ENCODE results near the gene GPD1. TPM values are rescaled to one million over a fixed set of nuclear protein-coding genes. Genes with fewer than 3 reads are reported as not detected.
"Not testable (repeated sequence)": the region's sequence is repeated elsewhere in the genome, so short reads cannot be mapped to it uniquely, and the experiment has no call there.

Gene GPD1
- total RNA-seq, 1 donor from 2014 or later = not detected

- peak; percentile 92 for DNase-seq
Observed at GRCh38 chr12:50074936-50075807, 28.6 kb upstream of the GPD1 start.

GRCh38 chr12:50075808-50076170 lies 28.0 kb upstream of the GPD1 start:
- DNase-seq = no peak

GRCh38 chr12:50077099-50077498 lies 26.7 kb upstream of the GPD1 start:
- DNase-seq = no peak

DNA sequence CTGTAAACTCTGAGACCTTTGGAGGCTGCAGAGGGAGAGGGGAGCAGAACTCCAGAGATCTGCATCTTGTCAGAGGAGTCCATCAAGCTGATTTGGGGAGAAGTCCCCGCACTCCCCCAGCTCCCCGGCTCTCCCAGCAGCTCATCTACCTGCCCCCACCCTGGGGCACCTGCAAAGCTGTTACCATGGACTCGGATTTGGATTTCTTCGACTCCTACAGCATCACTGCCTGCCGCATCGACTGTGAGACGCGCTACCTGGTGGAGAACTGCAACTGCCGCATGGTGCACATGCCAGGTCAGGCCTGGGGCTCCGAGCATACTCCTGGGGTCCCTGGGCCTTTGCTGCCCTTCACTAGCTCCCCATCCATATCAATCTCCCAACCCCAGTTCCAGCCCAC lies 25.5 kb upstream of the GPD1 start:
- no peak for DNase-seq

DNA sequence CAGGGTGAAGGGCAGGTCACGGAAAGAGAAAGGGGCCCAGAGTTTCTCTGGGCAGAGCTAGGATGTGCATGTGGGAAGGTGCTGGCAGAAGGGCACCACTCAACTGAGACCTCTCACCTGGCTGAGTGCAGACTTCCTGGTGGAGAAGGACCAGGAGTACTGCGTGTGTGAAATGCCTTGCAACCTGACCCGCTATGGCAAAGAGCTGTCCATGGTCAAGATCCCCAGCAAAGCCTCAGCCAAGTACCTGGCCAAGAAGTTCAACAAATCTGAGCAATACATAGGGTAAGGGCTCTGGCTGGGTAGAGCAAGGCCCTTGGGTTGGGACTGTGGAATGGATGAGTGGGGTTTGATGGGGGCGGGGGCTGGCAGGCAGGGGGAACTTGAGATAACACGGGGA lies 24.0 kb upstream of the GPD1 start:
- no peak for DNase-seq

DNA sequence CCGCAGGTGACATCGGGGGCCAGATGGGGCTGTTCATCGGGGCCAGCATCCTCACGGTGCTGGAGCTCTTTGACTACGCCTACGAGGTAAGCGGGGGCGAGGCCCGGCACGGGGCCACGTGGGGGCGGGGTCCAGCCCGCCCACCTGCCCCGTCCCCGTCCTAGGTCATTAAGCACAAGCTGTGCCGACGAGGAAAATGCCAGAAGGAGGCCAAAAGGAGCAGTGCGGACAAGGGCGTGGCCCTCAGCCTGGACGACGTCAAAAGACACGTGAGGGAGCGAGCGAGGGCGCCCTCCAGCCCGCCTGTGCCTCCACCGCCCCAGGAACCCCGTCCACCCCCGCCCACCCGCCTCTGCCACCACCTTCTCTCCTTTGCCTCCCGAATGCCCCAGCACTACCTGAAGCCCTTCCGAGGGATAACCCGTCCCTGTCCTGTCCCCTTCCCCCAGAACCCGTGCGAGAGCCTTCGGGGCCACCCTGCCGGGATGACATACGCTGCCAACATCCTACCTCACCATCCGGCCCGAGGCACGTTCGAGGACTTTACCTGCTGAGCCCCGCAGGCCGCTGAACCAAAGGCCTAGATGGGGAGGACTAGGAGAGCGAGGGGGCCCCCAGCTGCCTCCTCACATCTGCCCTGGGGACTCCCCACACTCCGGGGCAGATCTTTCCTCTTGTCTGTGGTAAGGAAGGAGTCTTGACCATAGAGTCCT lies 22.6 kb upstream of the GPD1 start:
- DNase-seq = no peak

GRCh38 chr12:50082644-50083043 lies 21.2 kb upstream of the GPD1 start:
- DNase-seq = no peak

DNA sequence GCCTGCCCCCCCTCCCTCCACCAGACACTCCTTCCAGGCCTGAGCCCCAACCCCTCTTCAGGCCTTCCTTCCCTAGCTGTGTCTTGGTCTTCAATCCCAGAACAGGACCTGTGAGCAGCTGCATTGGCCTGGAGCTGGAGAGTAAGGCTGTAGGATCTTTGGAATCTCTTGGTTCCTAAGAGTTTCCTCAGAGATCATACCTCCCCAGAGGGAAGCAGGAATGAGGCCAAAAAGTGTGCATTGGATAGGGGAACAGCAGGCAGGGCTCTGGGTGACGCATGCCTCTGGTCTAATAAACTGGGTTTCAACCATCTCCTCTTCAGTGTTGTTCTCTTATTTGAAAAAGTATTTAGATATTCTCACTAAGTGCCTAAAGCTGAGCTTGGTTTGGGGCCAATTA lies 20.5 kb upstream of the GPD1 start:
- DNase-seq = no peak

- not testable (repeated sequence) for DNase-seq
Observed at GRCh38 chr12:50084409-50084774, 19.4 kb upstream of the GPD1 start.

- DNase-seq = peak; percentile 95
Observed at GRCh38 chr12:50084775-50085614, 18.8 kb upstream of the GPD1 start, which contains the start of gene SMARCD1. SMARCD1 (plus strand) TSS chr12:50085342; CDS start chr12:50085370, 28 bp downstream.

DNA sequence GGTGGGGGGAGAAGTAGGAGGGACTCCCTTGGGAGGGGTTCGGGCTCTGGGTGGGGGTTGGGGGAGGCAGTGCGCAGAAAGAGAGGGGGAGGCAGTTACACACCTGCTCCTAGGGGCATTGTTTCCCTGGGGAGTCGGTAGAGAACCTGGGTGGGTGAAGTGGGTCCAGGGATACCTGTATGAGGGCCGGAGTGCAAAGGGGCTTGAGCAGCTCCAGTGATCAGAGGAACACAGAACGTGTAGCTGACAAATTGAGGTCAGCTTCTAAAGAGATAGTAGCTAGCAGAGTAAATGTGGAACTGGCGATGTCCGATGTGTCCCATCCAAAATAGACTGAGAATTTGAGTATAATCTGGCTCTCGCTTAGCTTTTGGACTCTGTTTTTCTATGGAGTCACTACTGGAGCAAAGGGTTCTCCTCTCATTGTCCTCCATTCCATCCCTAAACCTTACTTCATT lies 18.2 kb upstream of the GPD1 start:
- DNase-seq = no peak

GRCh38 chr12:50086148-50086547 lies 17.7 kb upstream of the GPD1 start:
- no peak for DNase-seq

DNA sequence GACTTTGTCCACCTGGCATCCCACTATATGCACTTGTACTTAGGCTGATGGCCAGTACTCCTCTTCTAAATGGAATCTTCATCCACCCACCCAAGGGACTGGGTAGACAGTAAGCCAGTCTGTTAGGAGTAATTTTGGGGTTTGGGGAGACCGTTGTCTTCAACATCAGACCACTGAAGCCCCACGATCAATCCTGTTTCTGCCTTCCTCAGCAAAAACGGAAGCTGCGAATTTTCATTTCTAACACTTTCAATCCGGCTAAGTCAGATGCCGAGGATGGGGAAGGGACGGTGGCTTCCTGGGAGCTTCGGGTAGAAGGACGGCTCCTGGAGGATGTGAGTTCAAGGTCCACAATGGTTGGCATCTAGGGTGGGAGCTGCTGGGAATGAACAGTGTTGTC lies 16.7 kb upstream of the GPD1 start:
- no peak for DNase-seq

DNA sequence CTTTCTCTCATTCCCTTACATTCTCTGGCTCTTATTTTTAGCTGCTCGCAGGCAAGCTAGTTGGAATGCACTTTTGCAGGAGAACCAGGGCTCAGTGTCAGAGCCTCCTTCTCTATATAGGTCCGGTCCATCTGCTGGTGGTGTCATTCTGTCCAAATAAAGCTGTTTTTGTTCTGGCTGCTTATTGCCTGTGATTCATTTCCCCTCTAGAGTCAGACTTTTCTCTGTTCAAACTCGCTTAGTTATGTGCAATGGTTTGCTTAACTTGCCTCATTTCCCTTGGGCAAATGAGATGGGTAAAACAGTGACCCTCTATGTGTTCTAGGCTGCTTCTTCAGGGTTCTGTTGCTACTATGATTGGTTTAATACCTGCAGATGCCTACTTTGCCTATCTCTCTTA lies 15.8 kb upstream of the GPD1 start:
- peak; percentile 89 for DNase-seq

- DNase-seq = peak; percentile 69
Observed at GRCh38 chr12:50088577-50089335, 15.1 kb upstream of the GPD1 start.

GRCh38 chr12:50089730-50090129 lies 14.1 kb upstream of the GPD1 start:
- DNase-seq = no peak

DNA sequence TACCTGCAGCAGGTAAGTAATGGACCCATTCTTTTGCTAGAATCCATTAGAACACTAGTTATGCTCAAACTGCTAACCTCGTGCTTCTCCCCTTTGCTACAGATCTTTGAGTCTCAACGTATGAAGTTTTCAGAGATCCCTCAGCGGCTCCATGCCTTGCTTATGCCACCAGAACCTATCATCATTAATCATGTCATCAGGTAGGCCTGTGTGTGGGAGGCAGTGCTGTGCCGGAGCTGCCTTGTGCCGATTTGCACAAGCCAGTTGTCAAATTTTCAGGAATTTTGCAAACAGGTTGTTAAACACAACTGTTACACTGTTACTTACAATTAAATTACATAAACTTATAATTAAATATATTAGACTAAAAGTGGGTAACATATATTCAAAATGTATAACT lies 13.4 kb upstream of the GPD1 start:
- DNase-seq = no peak

DNA sequence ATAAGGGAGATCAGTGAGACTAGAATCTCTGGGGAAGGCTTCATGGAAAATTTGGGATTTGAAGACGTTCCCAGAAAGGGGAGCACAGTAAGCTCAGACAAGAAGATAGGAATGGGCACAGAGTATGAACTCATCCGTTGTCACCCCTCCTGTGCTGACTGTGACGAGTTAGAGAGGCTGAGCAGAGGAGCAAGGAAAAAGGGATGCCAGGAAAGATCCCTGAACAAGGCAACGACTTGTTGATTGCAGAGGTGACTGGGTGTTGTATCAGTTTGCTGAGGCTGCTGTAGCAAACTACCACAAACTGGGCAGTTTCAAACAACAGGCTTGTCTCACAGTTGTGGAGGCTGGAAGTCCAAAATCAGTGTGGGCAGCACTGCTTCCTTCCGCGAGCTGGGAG lies 5.9 kb upstream of the GPD1 start:
- DNase-seq = no peak

- no peak for DNase-seq
Observed at GRCh38 chr12:50099302-50100008, 4.4 kb upstream of the GPD1 start.

GRCh38 chr12:50100561-50100960 lies 3.2 kb upstream of the GPD1 start:
- DNase-seq = no peak

DNA sequence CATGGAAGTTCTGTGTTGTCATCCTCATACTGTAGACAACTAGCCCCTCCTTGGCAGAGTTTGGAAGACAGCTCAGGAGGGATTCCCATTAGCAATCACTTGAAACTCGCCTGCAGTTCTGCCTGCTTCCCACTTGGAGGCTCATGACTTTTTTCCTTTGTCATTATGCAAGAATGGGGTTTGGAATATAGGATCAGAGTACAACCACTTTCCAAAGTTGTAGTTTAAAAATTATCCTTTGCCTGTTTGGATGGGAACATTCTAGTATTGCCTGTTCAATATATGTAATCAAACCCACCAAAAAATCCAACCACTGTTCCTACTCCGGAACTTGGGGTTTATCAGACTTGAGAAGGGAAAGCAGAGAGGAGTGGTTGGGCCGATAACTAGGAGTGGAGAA lies 2.1 kb upstream of the GPD1 start:
- DNase-seq = peak; percentile 47

DNA sequence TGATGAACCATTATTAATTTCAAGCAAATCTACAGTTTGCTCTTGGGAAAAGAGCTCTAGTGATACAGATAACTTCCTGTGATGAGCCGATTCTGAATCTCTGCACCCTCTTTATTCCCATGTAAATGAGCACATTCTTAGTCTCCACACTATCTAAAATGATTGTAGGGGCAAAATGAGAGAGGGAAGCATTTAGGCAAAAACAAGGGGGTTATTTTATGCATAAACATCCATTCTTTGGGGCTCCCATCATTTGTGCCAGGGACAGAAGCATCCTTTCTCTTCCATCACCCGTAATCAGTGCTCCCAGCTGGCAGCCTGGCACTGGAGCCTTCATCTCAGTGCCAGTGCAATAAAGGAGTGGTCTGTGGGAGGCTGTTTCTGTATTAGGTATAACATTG lies 1.7 kb upstream of the GPD1 start:
- no peak for DNase-seq

All from dermis blood vessel endothelial cell (primary cell).